Tibial artery (tissue), 4 donors: ENCODE results near the gene PIEZO2.

Experiments
- DNase-seq, 2 donors: peaks; one replicate each; pipeline ENCODE4 v3.0.0-alpha.2; 2019
- H3K27ac ChIP-seq, 2 donors: fragments of 200-600 bp; sonication (generic) in 1 of 2; 1 replicate in 1 of 2; 2 replicates in 1 of 2; pipeline ENCODE4 v1.5.1; 2018 to 2019; ENCODE audit warnings: mild to moderate bottlenecking in 1 of 2
- H3K27me3 ChIP-seq, 2 donors: fragments of 200-600 bp; sonication (generic) in 1 of 2; one replicate each; pipeline versions ENCODE4 v1.5.1 to v1.6.0; 2016 to 2019
- H3K36me3 ChIP-seq, 3 donors: fragments of 200-600 bp; sonication (generic) in 2 of 3; one replicate each; pipeline ENCODE4 v1.5.1; 2016 to 2019; ENCODE audit warnings: mild to moderate bottlenecking in 2 of 3
- H3K4me1 ChIP-seq, 4 donors: fragments of 200-600 bp; sonication (generic) in 2 of 4; 1 replicate in 3 of 4; 2 replicates in 1 of 4; pipeline ENCODE4 v1.5.1; 2016 to 2019
- H3K4me3 ChIP-seq, 2 donors: fragments of 200-600 bp; sonication (generic) in 1 of 2; 1 replicate in 1 of 2; 2 replicates in 1 of 2; pipeline ENCODE4 v1.5.1; 2018 to 2019; ENCODE audit warnings: mild to moderate bottlenecking in 2 of 2
- H3K9me3 ChIP-seq, 3 donors: fragments of 200-600 bp; sonication (generic) in 1 of 3; one replicate each; pipeline ENCODE4 v1.5.1; 2016 to 2019
- intact Hi-C: fragments of 100-400 bp; cut with DNase I; formaldehyde crosslinking; loops from one replicate; pipeline ENCODE4 v1.15.0; 2023; ENCODE audit warnings: low total_unique reads
- TF ChIP-seq, protein P1 (sequence below), 2 experiments: fragments of 200-600 bp in 1 of 2; fragments of 450-650 bp in 1 of 2; IDR thresholded peaks; one replicate each; pipeline ENCODE4 v1.5.1; 2017 to 2019; ENCODE audit warnings: antibody characterized with exemption in 2 of 2, mild to moderate bottlenecking in 1 of 2, moderate library complexity in 1 of 2

The PIEZO2 gene

DNA sequence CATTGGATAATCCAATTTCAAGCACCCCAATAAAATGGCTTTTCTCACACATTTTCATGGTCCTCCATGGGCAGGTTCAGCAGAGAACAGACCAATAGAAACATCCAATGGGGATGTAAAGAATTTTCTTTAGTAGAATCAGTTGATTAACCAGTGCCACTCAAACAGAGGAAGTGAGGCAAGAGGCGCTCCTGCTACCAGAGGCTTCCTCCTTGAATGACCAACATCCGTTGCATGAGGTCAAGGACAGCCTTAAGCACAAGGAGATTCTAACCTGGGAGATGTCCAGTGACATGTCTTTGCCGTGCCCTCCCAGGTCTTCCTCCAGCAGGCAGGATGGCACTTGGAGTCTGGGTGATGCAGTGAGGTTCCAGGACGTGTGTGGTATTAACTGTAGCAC, 146.6 kb downstream of the PIEZO2 start:
- H3K36me3 ChIP-seq = no peaks in the 10 kb centered on the region
- peaks cover 0 to 10% (median 0%) of the 10 kb centered on the region in 3 donors for H3K9me3 ChIP-seq
- H3K27ac ChIP-seq = no peak overlapping the region
- TF ChIP-seq, protein P1, sequence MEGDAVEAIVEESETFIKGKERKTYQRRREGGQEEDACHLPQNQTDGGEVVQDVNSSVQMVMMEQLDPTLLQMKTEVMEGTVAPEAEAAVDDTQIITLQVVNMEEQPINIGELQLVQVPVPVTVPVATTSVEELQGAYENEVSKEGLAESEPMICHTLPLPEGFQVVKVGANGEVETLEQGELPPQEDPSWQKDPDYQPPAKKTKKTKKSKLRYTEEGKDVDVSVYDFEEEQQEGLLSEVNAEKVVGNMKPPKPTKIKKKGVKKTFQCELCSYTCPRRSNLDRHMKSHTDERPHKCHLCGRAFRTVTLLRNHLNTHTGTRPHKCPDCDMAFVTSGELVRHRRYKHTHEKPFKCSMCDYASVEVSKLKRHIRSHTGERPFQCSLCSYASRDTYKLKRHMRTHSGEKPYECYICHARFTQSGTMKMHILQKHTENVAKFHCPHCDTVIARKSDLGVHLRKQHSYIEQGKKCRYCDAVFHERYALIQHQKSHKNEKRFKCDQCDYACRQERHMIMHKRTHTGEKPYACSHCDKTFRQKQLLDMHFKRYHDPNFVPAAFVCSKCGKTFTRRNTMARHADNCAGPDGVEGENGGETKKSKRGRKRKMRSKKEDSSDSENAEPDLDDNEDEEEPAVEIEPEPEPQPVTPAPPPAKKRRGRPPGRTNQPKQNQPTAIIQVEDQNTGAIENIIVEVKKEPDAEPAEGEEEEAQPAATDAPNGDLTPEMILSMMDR (IDR thresholded peaks at IDR 0.05) = no peak
- no peak overlapping the region for H3K4me3 ChIP-seq
- intact Hi-C loops = no loop called here
- no peak for DNase-seq
- no peaks in the 10 kb centered on the region for H3K27me3 ChIP-seq
- H3K4me1 ChIP-seq = no peaks in the 10 kb centered on the region

DNA sequence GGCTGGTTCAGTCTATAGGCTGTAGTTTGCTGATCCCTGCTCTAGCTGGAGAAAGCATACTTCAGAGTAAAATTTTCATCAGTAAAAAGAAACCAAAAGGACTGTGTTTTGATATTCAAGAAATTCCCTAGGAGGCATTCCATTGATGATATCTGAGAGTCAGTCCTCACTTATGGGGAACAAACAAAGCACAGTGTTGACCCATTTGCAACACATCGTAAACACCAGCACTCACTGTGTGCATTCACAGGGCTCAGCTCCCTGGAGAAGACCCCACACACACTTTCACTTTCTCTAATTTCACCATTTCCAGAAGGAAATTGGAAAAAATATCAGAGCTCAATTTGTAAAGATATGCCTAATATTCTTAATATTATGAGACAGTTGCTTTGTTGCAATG, 147.1 kb downstream of the PIEZO2 start:
- TF ChIP-seq, protein P1 (IDR thresholded peaks at IDR 0.05) = no peak
- intact Hi-C loops = no loop called here
- Histone ChIP-seq H3K9me3 (peaks cover 0 to 15% (median 0%) of the 10 kb centered on the region in 3 donors), H3K4me3 (no peak overlapping the region), H3K27ac (no peak overlapping the region), H3K27me3 (no peaks in the 10 kb centered on the region), H3K4me1 (no peaks in the 10 kb centered on the region), H3K36me3 (no peaks in the 10 kb centered on the region)
- no peak for DNase-seq

DNA sequence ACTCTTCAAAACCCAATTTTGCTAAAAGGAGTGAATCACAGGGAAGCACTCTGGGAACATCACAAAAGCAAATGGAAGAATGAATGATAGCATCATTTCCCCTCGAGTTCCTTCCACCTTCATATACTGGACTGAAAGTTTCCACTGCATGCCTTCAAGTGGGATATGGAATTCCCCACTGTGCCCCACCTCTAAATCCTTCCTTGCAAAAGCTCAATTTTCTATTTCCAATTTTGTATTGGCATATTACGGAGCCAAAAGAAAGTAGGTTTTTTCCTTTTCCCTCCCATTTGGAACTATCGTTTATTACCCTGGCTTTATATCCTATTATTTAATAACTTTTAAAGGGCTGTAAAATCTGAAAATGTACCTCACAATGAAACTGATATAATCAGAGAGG, 149.3 kb downstream of the PIEZO2 start:
- no peaks in the 10 kb centered on the region for H3K36me3 ChIP-seq
- intact Hi-C loops = no loop called here
- H3K27me3 ChIP-seq = no peaks in the 10 kb centered on the region
- no peak overlapping the region for H3K27ac ChIP-seq
- DNase-seq = no peak
- TF ChIP-seq, protein P1 (IDR thresholded peaks at IDR 0.05) = no peak
- H3K4me1 ChIP-seq = no peaks in the 10 kb centered on the region
- no peak overlapping the region for H3K4me3 ChIP-seq
- H3K9me3 ChIP-seq = peaks cover 0 to 16% (median 4%) of the 10 kb centered on the region in 3 donors

DNA sequence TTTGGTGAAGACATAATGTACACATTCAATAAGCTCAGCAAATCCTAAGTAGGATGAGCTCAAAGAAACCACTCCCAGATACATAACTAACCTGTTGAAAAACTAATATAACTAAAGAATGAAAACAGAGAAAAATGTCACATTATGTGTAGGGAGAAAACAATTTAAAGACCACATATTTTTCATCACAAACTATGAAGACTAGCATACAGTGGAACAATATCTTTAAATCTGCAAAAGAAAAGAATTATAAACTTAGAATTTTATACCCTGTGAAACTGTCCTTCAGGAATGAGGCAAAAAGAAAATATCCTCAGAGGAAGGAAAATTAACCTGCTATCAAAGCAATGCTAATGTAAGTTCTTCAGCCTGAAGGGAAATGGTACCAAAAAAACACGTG, 151.5 kb downstream of the PIEZO2 start:
- intact Hi-C loops = no loop called here
- H3K27me3 ChIP-seq = no peaks in the 10 kb centered on the region
- no peaks in the 10 kb centered on the region for H3K4me1 ChIP-seq
- H3K27ac ChIP-seq = no peak overlapping the region
- peaks cover 0 to 16% (median 4%) of the 10 kb centered on the region in 3 donors for H3K9me3 ChIP-seq
- no peaks in the 10 kb centered on the region for H3K36me3 ChIP-seq
- no peak overlapping the region for H3K4me3 ChIP-seq
- TF ChIP-seq, protein P1 (IDR thresholded peaks at IDR 0.05) = no peak
- DNase-seq = no peak

DNA sequence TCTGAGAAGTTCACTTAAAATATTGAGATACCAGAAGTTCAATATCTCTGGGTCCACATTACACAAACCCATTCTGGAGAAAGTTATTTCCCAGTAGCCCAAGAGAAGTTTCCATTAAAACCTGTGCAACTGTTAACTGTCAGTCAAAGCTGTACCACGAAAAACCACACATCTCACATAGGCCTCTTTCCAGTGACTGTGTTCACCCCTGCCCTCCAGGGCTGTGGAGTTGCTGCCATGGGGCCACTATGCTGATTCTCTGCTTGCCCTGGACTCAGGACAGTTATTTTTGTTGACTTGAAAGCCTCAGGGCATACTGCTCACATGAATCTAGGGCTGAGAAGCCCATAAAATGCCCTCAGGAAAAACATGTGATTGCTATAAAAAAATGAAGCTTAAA, 153.8 kb downstream of the PIEZO2 start:
- DNase-seq = no peak
- intact Hi-C loops = no loop called here
- Histone ChIP-seq H3K4me1 (no peaks in the 10 kb centered on the region), H3K27ac (no peak overlapping the region), H3K4me3 (no peak overlapping the region), H3K36me3 (no peaks in the 10 kb centered on the region), H3K27me3 (no peaks in the 10 kb centered on the region), H3K9me3 (peaks cover 0 to 19% (median 4%) of the 10 kb centered on the region in 3 donors)
- TF ChIP-seq, protein P1 (IDR thresholded peaks at IDR 0.05) = no peak

DNA sequence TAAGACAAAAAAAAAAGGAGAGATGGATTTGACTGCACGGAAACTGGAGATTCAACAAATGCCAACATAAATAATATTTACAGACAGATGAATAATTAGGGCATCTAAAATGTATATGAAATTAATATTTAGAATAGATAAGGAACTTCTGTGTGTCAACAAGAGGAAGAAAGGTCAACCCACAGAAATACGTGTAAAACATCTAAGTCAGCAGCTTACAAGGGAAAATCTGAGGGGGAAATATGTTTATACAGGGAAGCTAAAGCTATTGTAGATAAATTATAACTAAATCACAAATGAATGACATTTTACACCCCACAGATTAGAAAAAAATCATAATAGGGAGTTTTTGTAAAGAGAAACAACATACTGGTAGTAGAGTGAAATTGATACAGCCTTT, 159.9 kb downstream of the PIEZO2 start:
- peaks cover 0 to 21% (median 7%) of the 10 kb centered on the region in 3 donors for H3K9me3 ChIP-seq
- H3K27ac ChIP-seq = no peak overlapping the region
- TF ChIP-seq, protein P1 (IDR thresholded peaks at IDR 0.05) = no peak
- no peak overlapping the region for H3K4me3 ChIP-seq
- H3K36me3 ChIP-seq = no peaks in the 10 kb centered on the region
- no peaks in the 10 kb centered on the region for H3K4me1 ChIP-seq
- intact Hi-C loops = no loop called here
- no peak for DNase-seq
- no peaks in the 10 kb centered on the region for H3K27me3 ChIP-seq
